HepG2 (cell line): Measurements from ENCODE around the gene AHCTF1. TPM values are rescaled to one million over a fixed set of nuclear protein-coding genes. Genes with fewer than 3 reads are reported as not detected.

Source experiments
- AHR ChIP-seq: IDR thresholded peaks from 2 replicates; pipeline ENCODE4 v1.6.1; 2018; ENCODE audit warnings: missing genetic modification reagents, missing compliant biosample characterization
- ATRX ChIP-seq: sonication (generic); formaldehyde crosslinking; IDR thresholded peaks from 2 replicates; pipeline ENCODE4 v1.4.0; 2020; ENCODE audit warnings: missing genetic modification reagents, borderline replicate concordance
- EED ChIP-seq: sonication (generic); formaldehyde crosslinking; IDR thresholded peaks from 2 replicates; pipeline ENCODE4 v1.5.0; 2020; ENCODE audit warnings: mild to moderate bottlenecking, missing genetic modification reagents
- HMG20A ChIP-seq: IDR thresholded peaks from 2 replicates; pipeline ENCODE4 v1.6.1; 2016; ENCODE audit warnings: borderline replicate concordance
- HMG20B ChIP-seq: conservative IDR thresholded peaks from 2 replicates; pipeline ENCODE4 v1.6.1; 2016; ENCODE audit warnings: missing genetic modification reagents, missing compliant biosample characterization
- ISL2 ChIP-seq: sonication (generic); formaldehyde crosslinking; IDR thresholded peaks from 2 replicates; pipeline ENCODE4 v1.5.0; 2020; ENCODE audit warnings: missing genetic modification reagents
- KMT2B ChIP-seq: IDR thresholded peaks from 2 replicates; pipeline ENCODE4 v1.6.1; 2016; ENCODE audit warnings: missing genetic modification reagents, missing compliant biosample characterization
- PITX1 ChIP-seq: sonication (generic); formaldehyde crosslinking; IDR thresholded peaks from 2 replicates; pipeline ENCODE4 v1.5.1; 2020; ENCODE audit warnings: mild to moderate bottlenecking, missing genetic modification reagents
- RFXAP ChIP-seq: sonication (generic); formaldehyde crosslinking; IDR thresholded peaks from 2 replicates; pipeline ENCODE4 v1.4.0; 2020; ENCODE audit warnings: missing genetic modification reagents, borderline replicate concordance
- SALL2 ChIP-seq: sonication (generic); formaldehyde crosslinking; IDR thresholded peaks from 2 replicates; pipeline ENCODE4 v1.8.1; 2023; ENCODE audit warnings: mild to moderate bottlenecking, missing genetic modification reagents, inconsistent platforms
- SRSF1 ChIP-seq: fragments of 200-400 bp; formaldehyde crosslinking; optimal IDR thresholded peaks from 2 replicates; pipeline ENCODE3; 2017; ENCODE audit warnings: mild to moderate bottlenecking, low read depth, low read length, moderate library complexity
- STAT5B ChIP-seq: sonication (generic); formaldehyde crosslinking; IDR thresholded peaks from 2 replicates; pipeline ENCODE4 v1.4.0; 2020; ENCODE audit warnings: missing genetic modification reagents
- TCF7L2 ChIP-seq: IDR thresholded peaks from 2 replicates; pipeline ENCODE4 v1.6.1; 2011; ENCODE audit warnings: mild to moderate bottlenecking, low read depth, low read length, moderate library complexity
- TMF1 ChIP-seq: sonication (generic); formaldehyde crosslinking; IDR thresholded peaks from 2 replicates; pipeline ENCODE4 v1.8.1; 2022; ENCODE audit warnings: low read depth, missing genetic modification reagents
- ZNF251 ChIP-seq: sonication (generic); formaldehyde crosslinking; IDR thresholded peaks from 2 replicates; pipeline ENCODE4 v1.9.0; 2021; ENCODE audit warnings: mild to moderate bottlenecking, missing genetic modification reagents
- ZNF430 ChIP-seq: sonication (generic); formaldehyde crosslinking; IDR thresholded peaks from 2 replicates; pipeline ENCODE4 v1.9.0; 2021; ENCODE audit warnings: mild to moderate bottlenecking, missing genetic modification reagents
- ZNF441 ChIP-seq: sonication (generic); formaldehyde crosslinking; IDR thresholded peaks from 2 replicates; pipeline ENCODE4 v1.7.0; 2021; ENCODE audit warnings: missing genetic modification reagents, borderline replicate concordance
- ZNF460 ChIP-seq: sonication (generic); formaldehyde crosslinking; IDR thresholded peaks from 2 replicates; pipeline ENCODE4 v1.5.1; 2020; ENCODE audit warnings: missing genetic modification reagents, mild to moderate bottlenecking, borderline replicate concordance
- ZNF501 ChIP-seq: sonication (generic); formaldehyde crosslinking; IDR thresholded peaks from 2 replicates; pipeline ENCODE4 v1.5.1; 2020; ENCODE audit warnings: mild to moderate bottlenecking, moderate library complexity, missing genetic modification reagents
- ZNF563 ChIP-seq: sonication (generic); formaldehyde crosslinking; IDR thresholded peaks from 2 replicates; pipeline ENCODE4 v1.8.0; 2022; ENCODE audit warnings: mild to moderate bottlenecking, moderate library complexity, missing genetic modification reagents
- ZNF660 ChIP-seq: sonication (generic); formaldehyde crosslinking; IDR thresholded peaks from 2 replicates; pipeline ENCODE4 v1.5.1; 2020; ENCODE audit warnings: mild to moderate bottlenecking, low read depth, missing genetic modification reagents, borderline replicate concordance
- ZNF7 ChIP-seq: IDR thresholded peaks from 2 replicates; pipeline ENCODE4 v1.6.1; 2016; ENCODE audit warnings: missing biosample characterization, missing genetic modification reagents
- ZSCAN20 ChIP-seq: sonication (generic); formaldehyde crosslinking; IDR thresholded peaks from 2 replicates; pipeline ENCODE4 v1.4.0; 2020; ENCODE audit warnings: missing genetic modification reagents, mild to moderate bottlenecking, borderline replicate concordance
- polyA plus RNA-seq, 8 experiments: library from polyadenylated mRNA; depleted of rRNA in 3 of 8; stranded (reverse) in 7 of 8; unstranded in 1 of 8; fragments of >200 nt; fragmentation: Illumina TruSeq in 4 of 8; extraction: Trizol in 4 of 8; gene quantifications; 2 replicates each; pipeline versions ENCODE4 v1.2.1 to v1.2.3, GENCODE V29; 2011 to 2016; ENCODE audit warnings: low read depth in 4 of 8, missing spikeins in 1 of 8, mixed read lengths in 1 of 8; ENCODE audit not compliant: insufficient read depth in 1 of 8
- total RNA-seq, 5 experiments: library from RNA; depleted of rRNA; stranded (reverse); fragments of >200 nt; fragmentation: Illumina TruSeq; extraction: Trizol; gene quantifications; 2 replicates each; pipeline ENCODE4 v1.2.3, GENCODE V29; 2016; ENCODE audit warnings: low read depth in 1 of 5
- TF ChIP-seq, protein P1 (sequence below): sonication (generic); formaldehyde crosslinking; IDR thresholded peaks from 2 replicates; pipeline ENCODE4 v1.9.0; 2021; ENCODE audit warnings: missing genetic modification reagents, mild to moderate bottlenecking, borderline replicate concordance
- TF ChIP-seq, protein P2 (sequence below): sonication (generic); formaldehyde crosslinking; IDR thresholded peaks from 2 replicates; pipeline ENCODE4 v1.4.0; 2020; ENCODE audit warnings: missing genetic modification reagents

Gene AHCTF1
- total and polyA plus RNA-seq, 2 of the 13 experiments (the other 11 are each of a cell fraction or from before 2014, with no cell fraction given) = 16.6 to 45.9 TPM

DNA sequence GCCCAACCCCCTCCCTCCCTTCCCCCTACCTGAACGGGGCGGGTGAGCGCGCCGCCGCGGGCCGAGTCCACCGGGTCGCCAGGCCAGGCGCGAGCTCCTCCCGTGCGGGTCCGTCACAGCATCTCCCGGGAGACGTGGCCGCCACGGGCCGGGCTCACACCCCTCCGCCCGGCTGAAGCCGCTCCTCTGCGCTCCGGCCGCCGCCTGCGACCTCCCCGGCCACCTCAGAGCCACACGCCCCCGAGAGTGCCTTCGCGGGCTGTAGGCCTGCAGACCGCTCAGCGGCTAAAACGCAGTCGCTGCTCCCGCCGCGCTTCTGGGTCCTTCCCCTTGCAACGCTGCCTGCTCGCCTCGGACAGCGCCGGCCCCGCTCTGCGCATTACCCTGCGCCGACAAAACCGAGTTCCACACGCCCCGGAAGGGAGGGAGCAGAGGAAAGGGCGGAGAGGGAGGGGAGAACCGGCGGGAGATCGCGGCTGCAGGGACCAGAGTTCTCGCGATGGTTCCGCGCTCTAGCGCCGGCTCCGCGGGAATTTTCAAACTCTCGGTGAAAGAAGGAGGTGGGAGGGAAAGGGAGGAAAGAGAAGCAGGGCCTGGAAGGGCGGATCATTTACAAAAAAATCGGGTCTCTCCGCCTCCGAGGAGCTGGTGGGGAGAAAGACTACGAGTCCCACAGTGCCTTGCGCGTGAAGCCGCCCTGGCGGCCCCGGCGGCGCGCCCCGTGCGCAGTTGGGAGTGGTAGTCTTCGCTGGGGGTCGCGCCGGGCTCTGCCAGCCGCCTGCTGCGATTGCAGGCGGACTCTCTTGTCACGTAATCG lies at the start of gene AHCTF1 (continued):
- TF ChIP-seq SALL2 (CRISPR knock-in tag) (peak; percentile 44), ZNF7 (CRISPR knock-in tag) (no peak), HMG20B (CRISPR knock-in tag) (no peak), ISL2 (peak; percentile 67), ZNF441 (CRISPR knock-in tag) (peak; percentile 56; the same call in 1 of the 2 replicates), KMT2B (peak; percentile 88), ZNF501 (CRISPR knock-in tag) (peak; percentile 86), ZNF430 (peak; percentile 95), STAT5B (CRISPR knock-in tag) (no peak), ZNF660 (CRISPR knock-in tag) (no peak), PITX1 (CRISPR knock-in tag) (0 out of 2 replicates have a peak, but pooled peaks have one; percentile 48), ZNF251 (CRISPR knock-in tag) (no peak), RFXAP (CRISPR knock-in tag) (peak; percentile 39; the same call in 1 of the 2 replicates), ZSCAN20 (no peak), EED (CRISPR knock-in tag) (peak; percentile 86), ZNF563 (CRISPR knock-in tag) (peak; percentile 71), TMF1 (peak; percentile 81; the same call in 1 of the 2 replicates), ATRX (CRISPR knock-in tag) (no peak), ZNF460 (peak; percentile 29; the same call in 1 of the 2 replicates), TCF7L2 (no peak), AHR (CRISPR knock-in tag) (no peak), HMG20A (CRISPR knock-in tag) (no peak), SRSF1 (peak; percentile 95)
- TF ChIP-seq, protein P1, sequence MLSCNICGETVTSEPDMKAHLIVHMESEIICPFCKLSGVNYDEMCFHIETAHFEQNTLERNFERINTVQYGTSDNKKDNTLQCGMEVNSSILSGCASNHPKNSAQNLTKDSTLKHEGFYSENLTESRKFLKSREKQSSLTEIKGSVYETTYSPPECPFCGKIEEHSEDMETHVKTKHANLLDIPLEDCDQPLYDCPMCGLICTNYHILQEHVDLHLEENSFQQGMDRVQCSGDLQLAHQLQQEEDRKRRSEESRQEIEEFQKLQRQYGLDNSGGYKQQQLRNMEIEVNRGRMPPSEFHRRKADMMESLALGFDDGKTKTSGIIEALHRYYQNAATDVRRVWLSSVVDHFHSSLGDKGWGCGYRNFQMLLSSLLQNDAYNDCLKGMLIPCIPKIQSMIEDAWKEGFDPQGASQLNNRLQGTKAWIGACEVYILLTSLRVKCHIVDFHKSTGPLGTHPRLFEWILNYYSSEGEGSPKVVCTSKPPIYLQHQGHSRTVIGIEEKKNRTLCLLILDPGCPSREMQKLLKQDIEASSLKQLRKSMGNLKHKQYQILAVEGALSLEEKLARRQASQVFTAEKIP (CRISPR knock-in tag) = no peak
- TF ChIP-seq, protein P2, sequence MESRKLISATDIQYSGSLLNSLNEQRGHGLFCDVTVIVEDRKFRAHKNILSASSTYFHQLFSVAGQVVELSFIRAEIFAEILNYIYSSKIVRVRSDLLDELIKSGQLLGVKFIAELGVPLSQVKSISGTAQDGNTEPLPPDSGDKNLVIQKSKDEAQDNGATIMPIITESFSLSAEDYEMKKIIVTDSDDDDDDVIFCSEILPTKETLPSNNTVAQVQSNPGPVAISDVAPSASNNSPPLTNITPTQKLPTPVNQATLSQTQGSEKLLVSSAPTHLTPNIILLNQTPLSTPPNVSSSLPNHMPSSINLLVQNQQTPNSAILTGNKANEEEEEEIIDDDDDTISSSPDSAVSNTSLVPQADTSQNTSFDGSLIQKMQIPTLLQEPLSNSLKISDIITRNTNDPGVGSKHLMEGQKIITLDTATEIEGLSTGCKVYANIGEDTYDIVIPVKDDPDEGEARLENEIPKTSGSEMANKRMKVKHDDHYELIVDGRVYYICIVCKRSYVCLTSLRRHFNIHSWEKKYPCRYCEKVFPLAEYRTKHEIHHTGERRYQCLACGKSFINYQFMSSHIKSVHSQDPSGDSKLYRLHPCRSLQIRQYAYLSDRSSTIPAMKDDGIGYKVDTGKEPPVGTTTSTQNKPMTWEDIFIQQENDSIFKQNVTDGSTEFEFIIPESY (CRISPR knock-in tag) = 0 out of 2 replicates have a peak, but pooled peaks have one; percentile 14
